ENCODE measurements around the gene AQP1. TPM values are rescaled to one million over a fixed set of nuclear protein-coding genes. Genes with fewer than 3 reads are reported as not detected.

Gene AQP1
- total RNA-seq, 5 donors from 2014 or later (not counting 1 experiment from before 2014, with no cell fraction given) = 0.13 to 1.9 (median 0.79) TPM

DNA sequence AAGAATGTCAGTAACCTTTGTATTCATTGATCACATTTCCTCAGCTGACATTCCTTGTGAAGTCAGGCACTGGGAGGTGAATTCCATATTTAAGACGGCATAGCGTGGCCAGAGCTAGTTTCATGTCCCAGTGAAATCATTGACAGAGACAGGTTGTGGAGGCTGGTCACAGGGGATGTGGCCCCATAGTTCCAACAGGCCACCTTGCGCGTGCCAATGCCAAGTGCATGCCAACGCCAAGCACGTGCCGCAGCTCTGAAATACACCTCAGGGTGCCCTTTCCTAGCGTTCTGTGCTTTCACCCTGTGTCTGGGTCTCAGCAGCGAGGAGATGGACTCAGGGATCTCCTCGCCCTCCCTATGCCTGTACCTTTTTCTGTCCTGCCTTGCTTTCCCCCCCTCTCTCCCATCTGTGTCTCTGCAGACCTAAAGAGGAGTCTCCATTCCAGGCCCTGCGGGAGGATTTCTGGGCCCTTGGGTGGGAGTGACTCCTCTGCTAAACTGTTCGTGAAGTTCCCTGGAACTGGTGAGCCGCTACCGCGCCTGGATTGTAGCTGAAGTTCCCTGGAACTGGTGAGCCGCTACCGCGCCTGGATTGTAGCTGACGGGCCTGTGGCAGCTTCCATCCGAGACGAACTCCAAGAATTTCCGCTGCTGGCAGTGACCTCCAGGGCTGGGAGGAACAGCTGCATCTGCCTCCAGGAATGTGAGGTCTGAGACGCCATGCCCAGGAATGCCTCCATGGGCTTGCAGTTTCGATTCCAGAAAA, 19.7 kb downstream of the AQP1 start:
- 89% methylated on average over 23 of the region's 24 CpGs for WGBS (ENCODE audit: insufficient coverage)

DNA sequence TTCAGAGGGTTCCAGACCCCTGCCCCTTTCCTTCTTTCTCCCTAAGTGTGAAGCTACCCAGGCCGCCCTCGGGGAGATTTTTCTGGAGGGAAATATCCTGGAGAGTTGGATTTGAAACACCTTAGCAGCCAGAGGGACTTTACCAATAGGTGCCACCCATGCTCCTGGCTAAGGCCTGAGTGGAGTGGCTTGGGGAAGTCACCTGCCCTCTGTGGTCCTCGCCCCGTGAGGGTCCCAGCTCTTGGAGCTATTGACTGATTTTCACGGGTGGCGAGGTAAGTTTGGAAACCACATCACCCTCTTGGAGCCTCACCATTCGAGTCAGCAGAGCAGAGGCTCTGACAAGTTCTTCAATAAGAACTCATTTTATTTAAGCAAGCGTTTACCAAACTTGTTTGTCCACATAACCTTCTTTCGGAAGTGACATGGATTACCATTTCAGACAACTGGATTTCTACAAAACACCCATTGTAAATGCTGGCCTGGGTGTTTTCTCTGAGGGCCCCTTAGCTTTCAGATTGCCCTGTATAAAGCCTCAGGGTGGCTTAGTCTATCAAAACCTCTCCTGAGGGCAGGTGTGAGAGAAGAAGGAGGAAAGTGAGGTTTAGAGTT, 20.4 kb downstream of the AQP1 start:
- no peaks in the 10 kb centered on the region for H3K4me1 ChIP-seq (ENCODE audit: control insufficient read depth in 1 of 2, extremely low read depth in 1 of 2, insufficient read depth in 2 of 2, low read length in 2 of 2)
- H3K27me3 ChIP-seq (replicated peaks in 1 of 2; ENCODE audit: control insufficient read depth in 2 of 2, extremely low read depth in 1 of 2, insufficient read depth in 2 of 2, low read length in 1 of 2) = peaks cover 0 to 18% of the 10 kb centered on the region in 2 experiments
- ATAC-seq (replicated peaks in 1 of 4) (no peak), DNase-seq (peak in 2 of 35 experiments; percentile 2 to 8)
- ChIA-PET CTCF (interaction anchor here in 1 of 2 donors (0.5 kb wide), 1 partner anchor 190 kb away, joined by 3 read pairs; no protein-coding TSS in a partner anchor), POLR2A (no interaction called here)
- WGBS (ENCODE audit: insufficient coverage) = 86% methylated on average over 5 of the region's 9 CpGs
- no peaks in the 10 kb centered on the region for H3K4me1 Mint-ChIP-seq
- no peak overlapping the region for H3K27ac Mint-ChIP-seq
- H3K9me3 ChIP-seq = no peaks in the 10 kb centered on the region
- no peaks in the 10 kb centered on the region for H3K36me3 ChIP-seq (ENCODE audit: control insufficient read depth in 2 of 2, extremely low read depth in 1 of 2, insufficient read depth in 1 of 2, low read length in 1 of 2)
- H3K4me3 Mint-ChIP-seq = no peak overlapping the region
- no peak overlapping the region for H3K4me3 ChIP-seq (ENCODE audit: control insufficient read depth in 1 of 2, extremely low read depth in 1 of 2, low read length in 1 of 2)
- H3K27me3 Mint-ChIP-seq = peaks cover 5 to 8% of the 10 kb centered on the region in 2 donors
- no peaks in the 10 kb centered on the region for H3K9me3 Mint-ChIP-seq
- H3K36me3 Mint-ChIP-seq = no peaks in the 10 kb centered on the region
- no peak overlapping the region for H3K27ac ChIP-seq (ENCODE audit: low read length)

More for the DNA sequence above, 19.7 kb downstream of the AQP1 start:
- Histone ChIP-seq H3K4me3 (ENCODE audit: control insufficient read depth in 1 of 2, extremely low read depth in 1 of 2, low read length in 1 of 2) (no peak overlapping the region), H3K36me3 (ENCODE audit: control insufficient read depth in 2 of 2, extremely low read depth in 1 of 2, insufficient read depth in 1 of 2, low read length in 1 of 2) (no peaks in the 10 kb centered on the region), H3K27ac (ENCODE audit: low read length) (no peak overlapping the region), H3K9me3 (no peaks in the 10 kb centered on the region), H3K27me3 (replicated peaks in 1 of 2; ENCODE audit: control insufficient read depth in 2 of 2, extremely low read depth in 1 of 2, insufficient read depth in 2 of 2, low read length in 1 of 2) (peaks cover 0 to 18% of the 10 kb centered on the region in 2 experiments), H3K4me1 (ENCODE audit: control insufficient read depth in 1 of 2, extremely low read depth in 1 of 2, insufficient read depth in 2 of 2, low read length in 2 of 2) (no peaks in the 10 kb centered on the region)
- DNase-seq (peak in 2 of 35 experiments; percentile 2 to 4), ATAC-seq (replicated peaks in 1 of 4) (no peak)
- H3K9me3 Mint-ChIP-seq = peaks cover 0 to 4% (median 0%) of the 10 kb centered on the region in 3 donors
- no peaks in the 10 kb centered on the region for H3K36me3 Mint-ChIP-seq
- no peaks in the 10 kb centered on the region for H3K4me1 Mint-ChIP-seq
- no peak overlapping the region for H3K4me3 Mint-ChIP-seq
- POLR2A ChIA-PET = no interaction called here
- CTCF ChIA-PET = no interaction called here
- H3K27me3 Mint-ChIP-seq = peaks cover 2 to 5% of the 10 kb centered on the region in 2 donors
- H3K27ac Mint-ChIP-seq = no peak overlapping the region

DNA sequence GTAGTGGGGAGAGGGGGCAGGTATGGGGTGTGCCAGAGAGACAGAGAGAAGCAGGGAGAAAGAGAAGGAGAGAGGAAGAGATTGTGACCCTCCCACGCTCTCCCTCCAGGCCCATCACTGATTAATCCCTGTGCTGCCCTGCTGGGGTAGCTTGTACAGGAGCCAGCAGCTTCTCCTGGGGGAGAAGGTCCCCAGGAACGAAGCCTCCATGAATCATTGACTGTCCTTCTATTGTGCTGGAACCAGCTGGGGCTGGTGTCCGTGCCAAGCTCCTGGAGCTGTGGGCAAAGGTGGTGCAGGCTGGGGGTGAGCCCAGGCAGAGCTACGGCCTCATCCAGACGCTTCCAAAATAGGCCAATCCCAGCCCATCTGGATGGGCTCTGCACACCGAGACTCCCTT, 20.9 kb downstream of the AQP1 start:
- H3K27ac ChIP-seq (ENCODE audit: low read length) = no peak overlapping the region
- DNase-seq = no peak
- ChIA-PET POLR2A (no interaction called here), CTCF (no interaction called here)
- H3K27me3 Mint-ChIP-seq = peaks cover 5 to 8% of the 10 kb centered on the region in 2 donors
- no peaks in the 10 kb centered on the region for H3K9me3 ChIP-seq
- peaks cover 0 to 18% of the 10 kb centered on the region in 2 experiments for H3K27me3 ChIP-seq (replicated peaks in 1 of 2; ENCODE audit: control insufficient read depth in 2 of 2, extremely low read depth in 1 of 2, insufficient read depth in 2 of 2, low read length in 1 of 2)
- H3K27ac Mint-ChIP-seq = no peak overlapping the region
- H3K4me3 ChIP-seq (ENCODE audit: control insufficient read depth in 1 of 2, extremely low read depth in 1 of 2, low read length in 1 of 2) = no peak overlapping the region
- H3K4me1 Mint-ChIP-seq = no peaks in the 10 kb centered on the region
- H3K36me3 Mint-ChIP-seq = no peaks in the 10 kb centered on the region
- no peak for ATAC-seq (replicated peaks in 1 of 4)
- H3K9me3 Mint-ChIP-seq = no peaks in the 10 kb centered on the region
- no peaks in the 10 kb centered on the region for H3K36me3 ChIP-seq (ENCODE audit: control insufficient read depth in 2 of 2, extremely low read depth in 1 of 2, insufficient read depth in 1 of 2, low read length in 1 of 2)
- H3K4me3 Mint-ChIP-seq = no peak overlapping the region
- WGBS (ENCODE audit: insufficient coverage) = 71% methylated on average over 5 of the region's 6 CpGs
- H3K4me1 ChIP-seq (ENCODE audit: control insufficient read depth in 1 of 2, extremely low read depth in 1 of 2, insufficient read depth in 2 of 2, low read length in 2 of 2) = no peaks in the 10 kb centered on the region

DNA sequence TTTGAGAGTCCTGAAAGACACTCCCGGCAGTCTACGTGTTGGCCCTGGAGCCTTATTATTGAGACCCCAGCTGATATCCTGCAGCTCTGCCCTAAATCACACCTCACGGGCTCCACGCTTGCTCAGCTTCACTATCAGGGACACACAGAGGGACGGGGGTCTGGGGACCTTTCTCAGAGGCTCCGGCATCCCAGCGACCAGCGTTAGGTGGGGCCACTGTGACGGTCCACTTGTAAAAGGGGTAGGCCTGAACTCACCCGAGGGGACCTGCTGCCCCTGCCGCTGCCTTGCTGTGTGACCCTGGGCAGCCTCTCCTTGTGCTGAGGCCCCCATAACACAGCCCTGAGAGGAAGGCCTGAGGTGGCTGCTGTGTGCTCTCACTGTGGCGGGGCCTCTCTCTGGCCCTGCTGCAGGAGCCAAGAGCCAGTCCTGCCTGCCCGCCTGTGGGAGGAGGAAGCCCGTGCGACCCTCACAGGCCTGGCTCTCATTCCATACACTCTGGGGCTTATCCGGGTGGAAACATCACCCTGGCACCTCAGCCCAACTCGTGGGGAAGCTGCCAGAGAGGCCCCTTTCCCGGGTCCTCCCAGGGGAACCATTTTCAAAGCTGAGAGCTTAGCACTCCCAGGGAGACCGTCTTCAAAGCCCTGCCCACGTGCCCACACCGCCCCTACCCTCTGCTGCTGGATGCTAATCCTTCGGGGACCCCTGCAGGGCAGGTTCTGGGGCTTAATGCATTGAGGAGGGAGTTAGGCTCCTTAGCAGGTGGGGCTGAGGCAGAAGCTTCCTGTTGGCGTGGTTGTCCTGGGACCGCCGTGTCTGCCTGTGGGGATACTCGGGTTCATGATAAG, 21.7 kb downstream of the AQP1 start:
- H3K4me3 Mint-ChIP-seq = no peak overlapping the region
- no peaks in the 10 kb centered on the region for H3K9me3 ChIP-seq
- CTCF ChIA-PET = no interaction called here
- peaks cover 7 to 8% of the 10 kb centered on the region in 2 donors for H3K27me3 Mint-ChIP-seq
- ATAC-seq (replicated peaks in 1 of 4) (no peak), DNase-seq (peak in 1 of 35 experiments; percentile 2)
- POLR2A ChIA-PET = no interaction called here
- H3K4me1 Mint-ChIP-seq = no peaks in the 10 kb centered on the region
- H3K27me3 ChIP-seq (replicated peaks in 1 of 2; ENCODE audit: control insufficient read depth in 2 of 2, extremely low read depth in 1 of 2, insufficient read depth in 2 of 2, low read length in 1 of 2) = peaks cover 0 to 24% of the 10 kb centered on the region in 2 experiments
- no peak overlapping the region for H3K27ac Mint-ChIP-seq
- peaks cover 0 to 1% of the 10 kb centered on the region in 2 experiments for H3K4me1 ChIP-seq (ENCODE audit: control insufficient read depth in 1 of 2, extremely low read depth in 1 of 2, insufficient read depth in 2 of 2, low read length in 2 of 2)
- H3K36me3 Mint-ChIP-seq = no peaks in the 10 kb centered on the region
- no peak overlapping the region for H3K4me3 ChIP-seq (ENCODE audit: control insufficient read depth in 1 of 2, extremely low read depth in 1 of 2, low read length in 1 of 2)
- H3K27ac ChIP-seq (ENCODE audit: low read length) = no peak overlapping the region
- no peaks in the 10 kb centered on the region for H3K36me3 ChIP-seq (ENCODE audit: control insufficient read depth in 2 of 2, extremely low read depth in 1 of 2, insufficient read depth in 1 of 2, low read length in 1 of 2)
- WGBS (ENCODE audit: insufficient coverage) = 73% methylated on average over 19 of the region's 26 CpGs
- no peaks in the 10 kb centered on the region for H3K9me3 Mint-ChIP-seq

DNA sequence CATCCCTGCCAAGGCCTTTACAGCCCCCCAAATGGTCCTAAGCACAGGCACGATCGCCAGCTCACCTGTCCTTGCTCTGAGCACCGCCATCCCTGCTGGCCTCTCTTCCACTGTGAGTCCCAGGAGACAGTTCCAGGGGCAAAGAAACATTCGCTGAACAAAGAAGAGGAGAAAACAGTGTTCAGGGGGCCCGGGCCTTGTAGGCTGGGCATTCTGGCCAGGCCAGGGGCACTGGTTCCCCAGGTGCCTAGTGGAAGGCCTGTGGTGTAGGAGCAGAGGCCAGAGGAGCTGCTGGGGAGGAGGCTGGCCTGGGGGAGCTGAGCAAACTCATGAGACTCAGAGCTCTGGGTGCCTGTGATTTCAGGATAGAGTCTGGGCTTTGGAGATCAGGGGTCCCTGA, 22.6 kb downstream of the AQP1 start:
- 79% methylated on average over 5 of the region's 5 CpGs for WGBS (ENCODE audit: insufficient coverage)
- Mint-ChIP-seq H3K27me3 (peaks cover 7 to 8% of the 10 kb centered on the region in 2 donors), H3K4me3 (no peak overlapping the region), H3K9me3 (no peaks in the 10 kb centered on the region), H3K27ac (no peak overlapping the region), H3K4me1 (no peaks in the 10 kb centered on the region), H3K36me3 (no peaks in the 10 kb centered on the region)
- no peak overlapping the region for H3K4me3 ChIP-seq (ENCODE audit: control insufficient read depth in 1 of 2, extremely low read depth in 1 of 2, low read length in 1 of 2)
- H3K27ac ChIP-seq (ENCODE audit: low read length) = no peak overlapping the region
- ATAC-seq (replicated peaks in 1 of 4) (no peak), DNase-seq (peak in 1 of 35 experiments; percentile 3)
- peaks cover 0 to 30% of the 10 kb centered on the region in 2 experiments for H3K27me3 ChIP-seq (replicated peaks in 1 of 2; ENCODE audit: control insufficient read depth in 2 of 2, extremely low read depth in 1 of 2, insufficient read depth in 2 of 2, low read length in 1 of 2)
- no peaks in the 10 kb centered on the region for H3K9me3 ChIP-seq
- ChIA-PET POLR2A (no interaction called here), CTCF (no interaction called here)
- H3K36me3 ChIP-seq (ENCODE audit: control insufficient read depth in 2 of 2, extremely low read depth in 1 of 2, insufficient read depth in 1 of 2, low read length in 1 of 2) = no peaks in the 10 kb centered on the region
- peaks cover 0 to 7% of the 10 kb centered on the region in 2 experiments for H3K4me1 ChIP-seq (ENCODE audit: control insufficient read depth in 1 of 2, extremely low read depth in 1 of 2, insufficient read depth in 2 of 2, low read length in 2 of 2)
